ENCODE measurements around the gene MS4A4A. TPM values are rescaled to one million over a fixed set of nuclear protein-coding genes. Genes with fewer than 3 reads are reported as not detected.
A peak's percentile ranks its signal among the peaks of the same experiment; 100 is the strongest.

The MS4A4A gene
- total RNA-seq, 2 experiments from 2014 or later = not detected

- intact Hi-C loops (cut with DNase I, micrococcal nuclease) = loop anchor here (2.0 kb wide), 1 partner anchor 429 kb away; no protein-coding TSS in a partner anchor
- Mint-ChIP-seq H3K27ac (no peak overlapping the region), H3K27me3 (peaks cover 17% of the 10 kb centered on the region), H3K9me3 (no peaks in the 10 kb centered on the region), H3K4me1 (ENCODE audit: low read depth) (no peaks in the 10 kb centered on the region), H3K4me3 (no peak overlapping the region), H3K36me3 (ENCODE audit: low read depth) (no peaks in the 10 kb centered on the region)
- Histone ChIP-seq H3K9me3 (ENCODE audit: control insufficient read depth in 1 of 2, insufficient read depth in 1 of 2, low read length in 2 of 2) (peaks cover 9 to 12% of the 10 kb centered on the region in 2 experiments), H3K27me3 (ENCODE audit: control insufficient read depth in 1 of 2, insufficient read depth in 2 of 2, low read length in 2 of 2) (peaks cover 0 to 7% of the 10 kb centered on the region in 2 experiments), H3K27ac (ENCODE audit: low read depth in 1 of 2, low read length in 2 of 2) (no peak overlapping the region), H3K36me3 (ENCODE audit: insufficient read depth, low read length) (no peaks in the 10 kb centered on the region), H3K4me1 (ENCODE audit: insufficient read depth, low read length) (no peaks in the 10 kb centered on the region), H3K4me3 (ENCODE audit: low read length) (no peak overlapping the region)
- DNase-seq = peak in 3 of 14 experiments; percentile 4 to 49 (median 11)
- peak; percentile 55 for TF ChIP-seq CTCF (IDR thresholded peaks at IDR 0.05)
- ChIA-PET POLR2A (interaction anchor here (0.7 kb wide), 1 partner anchor 1620 kb away, joined by 3 read pairs; no protein-coding TSS in a partner anchor), CTCF (interaction anchor here (1.0 kb wide), 2 partner anchors 49 to 133 kb away, joined by 3 read pairs; no protein-coding TSS in a partner anchor)
- no peak for ATAC-seq (ENCODE audit: poor library complexity)
Measured at GRCh38 chr11:60251485-60252212, 28.8 kb upstream of the MS4A4A start.

- Mint-ChIP-seq H3K36me3 (ENCODE audit: low read depth) (no peaks in the 10 kb centered on the region), H3K4me3 (no peak overlapping the region), H3K9me3 (no peaks in the 10 kb centered on the region), H3K4me1 (ENCODE audit: low read depth) (no peaks in the 10 kb centered on the region), H3K27me3 (peaks cover 17% of the 10 kb centered on the region), H3K27ac (no peak overlapping the region)
- ChIA-PET POLR2A (no interaction called here), CTCF (no interaction called here)
- Histone ChIP-seq H3K27ac (ENCODE audit: low read depth in 1 of 2, low read length in 2 of 2) (no peak overlapping the region), H3K9me3 (ENCODE audit: control insufficient read depth in 1 of 2, insufficient read depth in 1 of 2, low read length in 2 of 2) (peaks cover 9 to 12% of the 10 kb centered on the region in 2 experiments), H3K36me3 (ENCODE audit: insufficient read depth, low read length) (no peaks in the 10 kb centered on the region), H3K27me3 (ENCODE audit: control insufficient read depth in 1 of 2, insufficient read depth in 2 of 2, low read length in 2 of 2) (peaks cover 0 to 7% of the 10 kb centered on the region in 2 experiments), H3K4me3 (ENCODE audit: low read length) (no peak overlapping the region), H3K4me1 (ENCODE audit: insufficient read depth, low read length) (no peaks in the 10 kb centered on the region)
- intact Hi-C loops (cut with DNase I, micrococcal nuclease) = loop anchor here in 1 of 2 experiments (2.0 kb wide), 1 partner anchor 430 kb away; no protein-coding TSS in a partner anchor
- TF ChIP-seq CTCF (IDR thresholded peaks at IDR 0.05) = no peak
- no peak for DNase-seq
- ATAC-seq (ENCODE audit: poor library complexity) = no peak
Measured at GRCh38 chr11:60252213-60253108, 28.0 kb upstream of the MS4A4A start.

GRCh38 chr11:60257956-60258722 lies 22.3 kb upstream of the MS4A4A start:
- H3K36me3 ChIP-seq (ENCODE audit: insufficient read depth, low read length) = no peaks in the 10 kb centered on the region
- H3K4me1 ChIP-seq (ENCODE audit: insufficient read depth, low read length) = no peaks in the 10 kb centered on the region
- peaks cover 0 to 2% of the 10 kb centered on the region in 2 experiments for H3K27me3 ChIP-seq (ENCODE audit: control insufficient read depth in 1 of 2, insufficient read depth in 2 of 2, low read length in 2 of 2)
- ATAC-seq (ENCODE audit: poor library complexity) (no peak), DNase-seq (no peak)
- no peaks in the 10 kb centered on the region for H3K36me3 Mint-ChIP-seq (ENCODE audit: low read depth)
- TF ChIP-seq CTCF (IDR thresholded peaks at IDR 0.05) = no peak
- H3K27ac Mint-ChIP-seq = no peak overlapping the region
- peaks cover 9 to 12% of the 10 kb centered on the region in 2 experiments for H3K9me3 ChIP-seq (ENCODE audit: control insufficient read depth in 1 of 2, insufficient read depth in 1 of 2, low read length in 2 of 2)
- peaks cover 6% of the 10 kb centered on the region for H3K27me3 Mint-ChIP-seq
- intact Hi-C loops (cut with DNase I, micrococcal nuclease) = no loop called here
- no peak overlapping the region for H3K27ac ChIP-seq (ENCODE audit: low read depth in 1 of 2, low read length in 2 of 2)
- POLR2A ChIA-PET = no interaction called here
- no peak overlapping the region for H3K4me3 ChIP-seq (ENCODE audit: low read length)
- H3K4me1 Mint-ChIP-seq (ENCODE audit: low read depth) = no peaks in the 10 kb centered on the region
- peaks cover 4% of the 10 kb centered on the region for H3K9me3 Mint-ChIP-seq
- CTCF ChIA-PET = no interaction called here
- no peak overlapping the region for H3K4me3 Mint-ChIP-seq

Data from CD4-positive, alpha-beta T cell (primary cell).